Activated CD4-positive, CD25-positive, alpha-beta regulatory T cell treated with anti-CD3 and anti-CD28 coated beads, Interleukin-2, amount 50 U/mL, for 72 hours (primary cell): ENCODE measurements around the gene TUT7.

Experiments
- DNase-seq: peaks from one replicate; pipeline ENCODE4 v3.0.0; 2021

Gene TUT7

DNA sequence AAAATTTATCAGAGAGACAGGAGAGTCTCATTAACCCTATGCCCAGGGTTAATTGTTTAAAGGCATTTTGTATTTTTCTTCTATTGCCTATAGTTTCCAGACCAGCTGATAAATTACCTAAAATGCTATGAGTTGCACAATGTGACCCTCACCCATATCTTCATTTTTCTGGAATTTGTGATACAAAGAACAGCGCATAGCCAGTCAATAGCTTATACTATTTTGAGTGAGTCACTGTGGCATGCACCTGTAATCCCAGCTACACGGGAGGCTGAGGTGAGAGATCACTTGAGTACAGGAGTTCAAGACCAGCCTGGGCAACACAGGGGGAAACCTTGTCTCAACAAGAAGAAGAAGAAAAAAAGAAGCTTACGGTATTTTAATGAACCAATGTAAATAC is 97.6 kb downstream of the TUT7 start:
- no peak for DNase-seq

DNA sequence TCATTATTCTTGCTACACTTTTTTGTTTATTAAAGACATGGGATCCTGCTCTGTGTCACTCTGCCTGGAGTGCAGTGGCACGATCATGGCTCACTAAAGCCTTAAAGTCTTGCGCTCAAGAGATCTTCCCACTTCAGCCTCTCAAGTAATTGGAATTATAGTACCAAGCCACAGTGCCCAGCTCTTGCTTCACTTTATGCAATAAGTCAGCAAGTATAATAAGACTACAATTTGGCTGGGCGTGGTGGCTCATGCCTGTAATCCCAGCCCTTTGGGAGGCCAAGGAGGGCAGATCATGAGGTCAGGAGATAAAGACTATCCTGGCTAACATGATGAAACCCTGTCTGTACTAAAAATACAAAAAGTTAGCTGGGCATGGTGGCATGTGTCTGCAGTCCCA is 100.6 kb downstream of the TUT7 start:
- no peak for DNase-seq

DNA sequence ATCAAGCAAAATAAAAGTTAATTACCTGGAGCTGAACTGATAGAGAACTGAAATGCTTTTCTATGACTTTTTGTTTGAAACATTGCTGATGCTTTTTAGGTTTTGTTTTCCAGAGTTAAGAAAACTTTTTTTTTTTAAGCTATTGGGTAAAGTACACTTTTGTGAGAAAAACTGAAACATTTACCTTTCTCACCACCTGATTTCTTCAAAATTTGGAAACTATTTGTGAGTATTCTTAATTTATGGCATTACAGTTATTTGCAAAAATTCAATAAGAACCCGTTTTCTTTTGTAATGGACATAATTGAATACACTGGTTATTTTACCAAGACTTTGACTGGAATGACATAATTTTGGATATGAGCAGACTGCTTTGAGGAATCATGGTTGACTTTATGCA is 101.3 kb downstream of the TUT7 start:
- no peak for DNase-seq

DNA sequence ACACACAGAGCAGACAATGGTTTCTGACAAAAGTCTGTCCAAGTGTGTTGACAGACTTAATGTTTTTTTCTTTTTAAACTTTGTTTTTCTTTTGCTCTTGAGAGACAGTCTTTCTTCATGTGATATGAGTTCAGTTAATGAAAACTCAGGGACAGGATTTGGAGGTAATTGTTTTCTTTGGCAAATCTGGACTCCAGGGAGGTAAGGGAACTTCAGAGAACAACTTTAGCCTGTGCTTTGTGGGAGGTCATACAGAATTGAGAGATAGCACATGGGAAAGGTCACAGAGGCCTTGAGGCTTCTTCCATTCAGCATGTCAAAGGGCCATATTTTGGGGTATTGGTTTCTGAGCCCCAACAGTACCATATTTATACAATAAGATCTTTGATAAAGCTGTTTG is 104.1 kb downstream of the TUT7 start:
- no peak for DNase-seq

DNA sequence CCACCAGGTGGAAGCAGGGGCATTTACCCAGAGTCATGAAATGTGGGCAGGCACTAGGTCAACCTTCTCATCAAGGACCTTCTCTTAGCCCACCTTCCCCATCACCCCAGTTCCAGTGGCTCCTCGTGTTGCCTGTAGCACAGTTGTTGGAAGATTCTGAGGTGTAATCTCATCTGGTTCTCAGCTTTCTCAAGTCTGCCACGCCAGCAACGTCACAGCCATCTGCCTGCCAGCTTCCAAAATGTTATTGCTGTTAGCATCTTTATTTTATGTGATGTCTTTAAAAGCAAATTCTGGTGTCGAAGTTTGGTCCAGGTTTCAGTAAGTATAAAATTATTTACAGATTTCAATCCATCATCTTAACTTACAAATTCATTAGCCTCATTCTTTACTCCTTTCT is 105.5 kb downstream of the TUT7 start:
- DNase-seq: no peak

DNA sequence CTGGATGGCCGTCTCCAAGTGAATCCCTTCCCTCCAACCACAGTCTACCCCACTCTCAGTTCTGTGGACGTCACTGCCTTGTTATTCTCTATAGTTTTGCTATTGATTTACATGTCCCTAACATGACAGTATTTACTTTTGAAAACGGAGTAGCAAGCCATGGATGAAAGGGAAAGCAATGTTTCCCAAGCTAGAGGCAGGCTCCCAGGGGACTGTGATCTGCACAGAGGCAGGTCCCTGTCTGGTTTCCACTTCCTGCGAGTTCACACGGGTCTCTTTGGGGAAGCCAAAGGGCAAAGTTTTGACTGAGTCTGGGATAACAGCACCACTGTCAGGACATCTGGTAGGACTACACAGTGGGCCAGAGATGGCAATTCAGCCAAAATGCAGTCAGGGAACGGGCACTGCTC is 107.5 kb downstream of the TUT7 start:
- no peak for DNase-seq

DNA sequence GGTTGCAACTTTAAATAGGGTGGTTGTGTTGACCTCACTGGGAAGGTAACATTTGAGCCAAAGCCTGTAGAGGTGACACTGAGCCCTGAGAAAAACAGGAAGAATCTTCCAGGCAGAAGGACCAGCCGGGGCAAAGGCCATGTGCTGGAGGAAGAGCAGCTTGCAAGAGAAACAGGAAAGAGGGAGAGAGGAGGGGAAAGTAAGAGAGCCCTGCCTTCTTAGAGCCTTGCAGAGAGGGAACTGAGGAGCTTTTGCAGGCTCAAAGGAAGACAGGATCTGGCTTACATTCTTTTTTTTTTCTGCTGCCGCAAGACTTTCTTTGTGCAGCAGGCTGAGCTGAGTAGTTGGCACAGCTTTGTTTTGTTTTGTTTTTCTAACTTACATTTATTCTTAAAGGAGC is 112.1 kb downstream of the TUT7 start:
- DNase-seq: no peak

DNA sequence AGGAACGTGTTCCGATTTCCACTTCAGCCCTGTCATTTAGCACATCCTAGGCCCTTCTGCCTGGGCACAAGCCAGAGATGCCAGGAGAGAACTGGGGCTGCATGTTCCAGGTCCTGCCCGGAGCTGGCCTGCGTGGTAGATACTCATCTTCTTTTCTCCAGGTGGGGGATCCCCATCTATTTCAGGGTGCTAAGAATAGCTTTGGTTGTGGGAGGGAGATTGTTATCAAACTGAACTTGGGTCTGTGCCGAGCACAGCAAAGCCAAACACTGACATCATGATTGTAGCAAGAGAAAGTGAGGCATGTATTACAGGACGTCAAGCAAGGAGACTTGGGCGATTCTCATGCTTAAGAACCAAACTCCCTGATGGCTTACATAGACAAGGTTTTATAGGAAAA is 113.0 kb downstream of the TUT7 start:
- no peak for DNase-seq

DNA sequence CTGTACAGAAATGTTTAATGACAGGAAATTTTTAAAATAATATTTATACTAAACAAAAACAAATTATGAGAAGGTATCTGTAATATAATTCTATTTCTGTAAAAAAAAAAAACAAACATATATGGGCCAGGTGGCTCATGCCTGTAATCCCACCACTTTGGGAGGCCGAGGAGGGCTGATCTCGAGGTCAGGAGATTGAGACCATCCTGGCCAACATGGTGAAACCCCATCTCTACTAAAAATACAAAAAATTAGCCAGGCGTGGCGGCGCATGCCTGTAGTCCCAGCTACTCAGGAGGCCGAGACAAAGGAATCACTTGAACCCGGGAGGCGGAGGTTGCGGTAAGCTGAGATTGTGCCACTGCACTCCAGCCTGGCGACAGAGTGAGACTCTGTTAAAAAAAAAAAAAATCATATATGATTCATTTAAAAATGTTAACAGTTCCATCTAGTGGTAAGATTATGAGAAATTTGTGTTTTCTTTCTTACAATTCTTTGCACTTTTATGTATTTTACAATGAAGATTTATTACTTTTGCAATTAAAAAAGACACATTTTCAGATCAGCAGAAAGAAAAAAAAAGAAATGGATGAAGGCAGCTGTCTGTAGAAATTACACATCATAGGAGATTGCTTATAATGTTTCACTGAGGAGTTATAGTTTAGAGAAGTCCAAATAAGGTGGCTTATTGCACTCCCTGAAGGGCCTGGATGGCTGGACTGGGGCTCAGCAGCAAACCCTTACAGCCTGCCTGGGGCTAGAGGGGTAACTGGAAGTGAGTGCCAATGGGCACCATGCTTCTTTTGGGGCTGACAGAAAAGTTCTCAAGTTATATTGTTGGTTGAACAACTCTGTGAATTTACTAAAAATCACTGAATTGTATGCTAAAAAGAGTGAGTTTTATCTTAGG is 115.1 kb downstream of the TUT7 start:
- DNase-seq: no peak
